Testis (tissue), 3 donors: ENCODE data around the gene POU2AF1. TPM values are rescaled to one million over a fixed set of nuclear protein-coding genes. Genes with fewer than 3 reads are reported as not detected.
"Not testable (repeated sequence)": the region's sequence is repeated elsewhere in the genome, so short reads cannot be mapped to it uniquely, and the experiment has no call there.

Experiments used
- DNase-seq: peaks from one replicate; pipeline ENCODE4 v3.0.0-alpha.2; 2019
- H3K27ac ChIP-seq, 2 donors: fragments of 200-600 bp; sonication (generic); one replicate each; pipeline ENCODE4 v1.5.1; 2019
- H3K27me3 ChIP-seq: fragments of 200-600 bp; sonication (generic); one replicate; pipeline ENCODE4 v1.5.1; 2019
- H3K36me3 ChIP-seq: fragments of 200-600 bp; sonication (generic); one replicate; pipeline ENCODE4 v1.5.1; 2017; ENCODE audit warnings: low read depth; ENCODE audit errors: missing control alignments
- H3K4me1 ChIP-seq: fragments of 200-600 bp; sonication (generic); one replicate; pipeline ENCODE4 v1.5.1; 2019
- H3K4me3 ChIP-seq, 2 donors: fragments of 200-600 bp; sonication (generic); one replicate each; pipeline ENCODE4 v1.5.1; 2017 to 2019
- H3K9me3 ChIP-seq: fragments of 200-600 bp; sonication (generic); one replicate; pipeline ENCODE4 v1.5.1; 2017
- POLR2A ChIP-seq: fragments of 450-650 bp; IDR thresholded peaks from one replicate; pipeline ENCODE4 v1.6.1; 2017; ENCODE audit warnings: antibody characterized with exemption, mild to moderate bottlenecking, moderate library complexity
- WGBS, 2 donors: methylation state at CpG; one replicate each; pipeline ENCODE4 v1.1.5; 2018; 5-methylcytosine and 5-hydroxymethylcytosine counted together
- intact Hi-C: fragments of 100-400 bp; cut with DNase I; formaldehyde crosslinking; loops from one replicate; pipeline ENCODE4 v1.15.1; 2023; ENCODE audit warnings: low total_unique reads
- polyA plus RNA-seq: library from polyadenylated mRNA; stranded (reverse); fragments of 350-450 nt; fragmentation: Illumina TruSeq; extraction: RNeasy Lipid Tissue Mini Kit (QIAGEN cat#74804); gene quantifications from one replicate; pipeline ENCODE4 v1.2.3, GENCODE V29; 2014; ENCODE audit warnings: low read depth, low replicate concordance; ENCODE audit not compliant: insufficient read depth
- total RNA-seq, 2 donors: library from RNA; depleted of rRNA; stranded (reverse); fragments of >200 nt; gene quantifications; one replicate each; pipeline ENCODE4 v1.2.3, GENCODE V29; 2016
- TF ChIP-seq, protein P1 (sequence below), 3 experiments: fragments of 450-650 bp in 2 of 3; fragments of 200-600 bp in 1 of 3; sonication (generic) in 1 of 3; IDR thresholded peaks; one replicate each; pipeline ENCODE4 v1.5.1; 2016 to 2019; ENCODE audit warnings: antibody characterized with exemption in 3 of 3, mild to moderate bottlenecking in 2 of 3, moderate library complexity in 1 of 3

POU2AF1 gene
- total and polyA plus RNA-seq, 3 donors from 2014 or later = 2.7 to 4.6 (median 2.8) TPM

DNA sequence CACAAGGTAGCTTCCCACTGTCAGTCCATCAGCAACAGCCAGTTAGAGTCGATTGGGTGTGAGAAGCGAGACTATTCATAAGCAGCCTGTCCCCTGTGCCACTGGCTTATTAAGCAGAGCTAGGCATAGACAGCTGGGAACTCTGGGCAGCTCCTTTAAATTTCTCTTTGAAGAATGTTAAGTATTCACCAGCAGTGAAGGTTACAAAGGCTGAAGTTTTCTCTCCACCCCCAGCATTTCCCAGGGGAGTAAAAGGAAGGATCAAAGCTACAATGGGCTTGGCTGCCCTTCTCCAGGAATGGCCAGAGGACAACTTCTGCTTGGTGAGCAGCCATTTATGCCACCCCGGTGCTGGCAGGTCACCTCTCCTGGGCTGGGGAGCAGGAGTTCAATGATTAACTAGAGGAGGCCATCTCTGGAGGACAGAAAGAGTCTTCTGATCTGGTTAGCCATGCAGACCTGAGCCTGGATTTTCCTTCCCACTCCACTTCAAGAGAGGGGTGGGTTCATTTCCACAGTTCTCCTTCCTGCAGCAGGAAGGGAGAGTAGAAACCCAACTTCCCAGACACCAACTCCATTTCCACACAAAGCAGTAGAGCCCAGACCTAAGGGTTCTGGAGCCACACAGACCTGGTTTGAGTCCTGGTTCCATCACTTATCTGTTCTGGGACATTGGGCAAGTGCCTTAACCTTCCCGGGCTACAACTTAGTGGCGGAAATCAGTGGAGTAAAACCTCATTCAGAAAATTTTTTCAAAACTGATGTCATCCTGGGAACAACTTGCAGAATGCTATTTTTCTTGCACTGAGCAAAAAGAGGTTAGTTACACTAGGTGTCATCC is 58.1 kb downstream of the POU2AF1 start:
- no peaks in the 10 kb centered on the region for H3K36me3 ChIP-seq
- TF ChIP-seq, protein P1, sequence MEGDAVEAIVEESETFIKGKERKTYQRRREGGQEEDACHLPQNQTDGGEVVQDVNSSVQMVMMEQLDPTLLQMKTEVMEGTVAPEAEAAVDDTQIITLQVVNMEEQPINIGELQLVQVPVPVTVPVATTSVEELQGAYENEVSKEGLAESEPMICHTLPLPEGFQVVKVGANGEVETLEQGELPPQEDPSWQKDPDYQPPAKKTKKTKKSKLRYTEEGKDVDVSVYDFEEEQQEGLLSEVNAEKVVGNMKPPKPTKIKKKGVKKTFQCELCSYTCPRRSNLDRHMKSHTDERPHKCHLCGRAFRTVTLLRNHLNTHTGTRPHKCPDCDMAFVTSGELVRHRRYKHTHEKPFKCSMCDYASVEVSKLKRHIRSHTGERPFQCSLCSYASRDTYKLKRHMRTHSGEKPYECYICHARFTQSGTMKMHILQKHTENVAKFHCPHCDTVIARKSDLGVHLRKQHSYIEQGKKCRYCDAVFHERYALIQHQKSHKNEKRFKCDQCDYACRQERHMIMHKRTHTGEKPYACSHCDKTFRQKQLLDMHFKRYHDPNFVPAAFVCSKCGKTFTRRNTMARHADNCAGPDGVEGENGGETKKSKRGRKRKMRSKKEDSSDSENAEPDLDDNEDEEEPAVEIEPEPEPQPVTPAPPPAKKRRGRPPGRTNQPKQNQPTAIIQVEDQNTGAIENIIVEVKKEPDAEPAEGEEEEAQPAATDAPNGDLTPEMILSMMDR (IDR thresholded peaks at IDR 0.05) = no peak
- TF ChIP-seq POLR2A = no peak
- intact Hi-C loops = no loop called here
- no peaks in the 10 kb centered on the region for H3K27me3 ChIP-seq
- WGBS, 2 donors = 72 to 82% methylated on average over 5 of the region's 5 CpGs
- H3K9me3 ChIP-seq = no peaks in the 10 kb centered on the region
- DNase-seq = no peak
- no peak overlapping the region for H3K4me3 ChIP-seq
- no peak overlapping the region for H3K27ac ChIP-seq
- H3K4me1 ChIP-seq = peaks cover 12% of the 10 kb centered on the region

GRCh38 chr11:111320199-111320598 is 58.9 kb downstream of the POU2AF1 start:
- intact Hi-C loops, DNase-seq, H3K27ac ChIP-seq, H3K36me3 ChIP-seq, H3K4me3 ChIP-seq, H3K9me3 ChIP-seq, H3K27me3 ChIP-seq: not testable (repeated sequence)
- WGBS, 2 donors = 85 to 87% methylated on average over 6 of the region's 6 CpGs
- H3K4me1 ChIP-seq = peaks cover 12% of the 10 kb centered on the region

DNA sequence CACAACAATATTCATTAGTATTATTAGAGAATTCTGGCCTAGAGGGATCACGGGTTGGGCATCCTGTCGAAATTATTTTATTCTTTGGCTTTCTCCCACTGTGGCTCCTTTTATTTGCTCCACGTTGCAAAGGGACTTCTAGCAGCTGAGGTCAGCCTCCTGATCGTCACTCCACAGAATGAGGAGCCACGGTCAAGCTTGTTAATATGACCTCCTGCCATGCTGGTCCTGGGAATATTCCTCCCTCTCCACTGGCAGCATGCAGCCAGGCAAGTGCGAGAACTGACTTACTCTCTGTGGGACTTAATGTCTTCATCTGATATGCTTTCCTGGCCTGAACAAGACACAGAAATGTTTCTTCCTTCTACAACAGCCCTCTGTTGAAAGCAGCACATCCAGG is 59.8 kb downstream of the POU2AF1 start:
- Histone ChIP-seq H3K4me3 (no peak overlapping the region), H3K4me1 (peaks cover 8% of the 10 kb centered on the region), H3K27ac (no peak overlapping the region), H3K27me3 (no peaks in the 10 kb centered on the region), H3K36me3 (no peaks in the 10 kb centered on the region), H3K9me3 (no peaks in the 10 kb centered on the region)
- no peak for DNase-seq
- 66 to 83% methylated on average over 6 of the region's 6 CpGs for WGBS, 2 donors
- TF ChIP-seq, protein P1 (IDR thresholded peaks at IDR 0.05) = no peak
- TF ChIP-seq POLR2A = no peak
- intact Hi-C loops = no loop called here

- H3K4me1 ChIP-seq = no peaks in the 10 kb centered on the region
- no peak for TF ChIP-seq POLR2A
- TF ChIP-seq, protein P1 (IDR thresholded peaks at IDR 0.05) = no peak
- DNase-seq = no peak
- H3K4me3 ChIP-seq = no peak overlapping the region
- H3K9me3 ChIP-seq = no peaks in the 10 kb centered on the region
- no peaks in the 10 kb centered on the region for H3K27me3 ChIP-seq
- H3K36me3 ChIP-seq = no peaks in the 10 kb centered on the region
- intact Hi-C loops = no loop called here
- no peak overlapping the region for H3K27ac ChIP-seq
- WGBS, 2 donors = 60 to 72% methylated on average over 1 of the region's 1 CpG
Observed at GRCh38 chr11:111312076-111312475, 67.0 kb downstream of the POU2AF1 start.

- DNase-seq = no peak
- no peak for TF ChIP-seq POLR2A
- TF ChIP-seq, protein P1 (IDR thresholded peaks at IDR 0.05) = no peak
- 92 to 93% methylated on average over 6 of the region's 6 CpGs for WGBS, 2 donors
- no peaks in the 10 kb centered on the region for H3K4me1 ChIP-seq
- H3K9me3 ChIP-seq = no peaks in the 10 kb centered on the region
- no peak overlapping the region for H3K27ac ChIP-seq
- no peaks in the 10 kb centered on the region for H3K36me3 ChIP-seq
- intact Hi-C loops = no loop called here
- no peak overlapping the region for H3K4me3 ChIP-seq
- no peaks in the 10 kb centered on the region for H3K27me3 ChIP-seq
Observed at GRCh38 chr11:111310723-111311122, 68.4 kb downstream of the POU2AF1 start.
